ENCODE measurements around the gene PLA2G2C. TPM values are rescaled to one million over a fixed set of nuclear protein-coding genes. Genes with fewer than 3 reads are reported as not detected.

The PLA2G2C gene
- total RNA-seq, 1 donor from 2014 or later = not detected

- FAIRE-seq = no peak
- Histone ChIP-seq H3K9me3 (ENCODE audit: insufficient read depth, low read depth, low read length) (peaks cover 18% of the 10 kb centered on the region), H2AFZ (ENCODE audit: low read depth, low read length) (no peak overlapping the region), H3K4me1 (ENCODE audit: insufficient read depth, low read length) (no peaks in the 10 kb centered on the region), H3K4me3 (ENCODE audit: insufficient read depth, low read depth, low read length) (no peak overlapping the region), H3K79me2 (ENCODE audit: insufficient read depth, low read length) (no peaks in the 10 kb centered on the region), H3K27ac (ENCODE audit: low read depth, low read length) (no peak overlapping the region), H3K27me3 (ENCODE audit: insufficient read depth, low read length) (no peaks in the 10 kb centered on the region), H4K20me1 (ENCODE audit: insufficient read depth, low read length) (no peaks in the 10 kb centered on the region), H3K36me3 (ENCODE audit: insufficient read depth, low read length) (no peaks in the 10 kb centered on the region), H3K4me2 (ENCODE audit: low read length) (no peak overlapping the region), H3K9ac (ENCODE audit: low read length) (no peak overlapping the region)
- Mint-ChIP-seq H3K4me1 (ENCODE audit: low read depth, unreplicated experiment) (no peaks in the 10 kb centered on the region), H3K4me3 (ENCODE audit: unreplicated experiment) (no peak overlapping the region), H3K9me3 (ENCODE audit: unreplicated experiment) (peaks cover 45% of the 10 kb centered on the region), H3K27ac (ENCODE audit: unreplicated experiment) (no peak overlapping the region), H3K27me3 (ENCODE audit: low read depth, unreplicated experiment) (peaks cover 16% of the 10 kb centered on the region), H3K36me3 (ENCODE audit: low read depth, unreplicated experiment) (no peaks in the 10 kb centered on the region)
- no peak for DNase-seq (ENCODE audit: low read depth)
- TF ChIP-seq CTCF (IDR thresholded peaks at IDR 0.05; ENCODE audit: insufficient read depth, low read depth, low read length) = no peak
- TF ChIP-seq EZH2 (IDR thresholded peaks at IDR 0.05; ENCODE audit: insufficient read depth, low read length) = no peak
These were observed 27.8 kb downstream of the PLA2G2C start for GRCh38 chr1:20158358-20159070.

- no peak overlapping the region for H3K9ac ChIP-seq (ENCODE audit: low read length)
- Mint-ChIP-seq H3K4me3 (ENCODE audit: unreplicated experiment) (no peak overlapping the region), H3K27ac (ENCODE audit: unreplicated experiment) (no peak overlapping the region), H3K27me3 (ENCODE audit: low read depth, unreplicated experiment) (peaks cover 11% of the 10 kb centered on the region), H3K4me1 (ENCODE audit: low read depth, unreplicated experiment) (no peaks in the 10 kb centered on the region), H3K9me3 (ENCODE audit: unreplicated experiment) (peaks cover 11% of the 10 kb centered on the region), H3K36me3 (ENCODE audit: low read depth, unreplicated experiment) (no peaks in the 10 kb centered on the region)
- H4K20me1 ChIP-seq (ENCODE audit: insufficient read depth, low read length) = no peaks in the 10 kb centered on the region
- FAIRE-seq (no peak), DNase-seq (ENCODE audit: low read depth) (no peak)
- H3K27ac ChIP-seq (ENCODE audit: low read depth, low read length) = no peak overlapping the region
- peaks cover under 1% of the 10 kb centered on the region for H3K9me3 ChIP-seq (ENCODE audit: insufficient read depth, low read depth, low read length)
- no peaks in the 10 kb centered on the region for H3K36me3 ChIP-seq (ENCODE audit: insufficient read depth, low read length)
- H2AFZ ChIP-seq (ENCODE audit: low read depth, low read length) = no peak overlapping the region
- peaks cover 2% of the 10 kb centered on the region for H3K27me3 ChIP-seq (ENCODE audit: insufficient read depth, low read length)
- no peak for TF ChIP-seq CTCF (IDR thresholded peaks at IDR 0.05; ENCODE audit: insufficient read depth, low read depth, low read length)
- no peak for TF ChIP-seq EZH2 (IDR thresholded peaks at IDR 0.05; ENCODE audit: insufficient read depth, low read length)
- H3K4me3 ChIP-seq (ENCODE audit: insufficient read depth, low read depth, low read length) = no peak overlapping the region
- no peaks in the 10 kb centered on the region for H3K4me1 ChIP-seq (ENCODE audit: insufficient read depth, low read length)
- H3K79me2 ChIP-seq (ENCODE audit: insufficient read depth, low read length) = no peaks in the 10 kb centered on the region
- H3K4me2 ChIP-seq (ENCODE audit: low read length) = no peak overlapping the region
These were observed 32.0 kb downstream of the PLA2G2C start for GRCh38 chr1:20154301-20154831.

- H3K4me3 Mint-ChIP-seq (ENCODE audit: unreplicated experiment) = no peak overlapping the region
- Histone ChIP-seq H3K9ac (ENCODE audit: low read length) (no peak overlapping the region), H3K4me1 (ENCODE audit: insufficient read depth, low read length) (no peaks in the 10 kb centered on the region), H3K27ac (ENCODE audit: low read depth, low read length) (no peak overlapping the region), H3K4me3 (ENCODE audit: insufficient read depth, low read depth, low read length) (no peak overlapping the region), H3K36me3 (ENCODE audit: insufficient read depth, low read length) (no peaks in the 10 kb centered on the region), H2AFZ (ENCODE audit: low read depth, low read length) (no peak overlapping the region), H3K9me3 (ENCODE audit: insufficient read depth, low read depth, low read length) (no peaks in the 10 kb centered on the region), H3K27me3 (ENCODE audit: insufficient read depth, low read length) (peaks cover 2% of the 10 kb centered on the region), H3K4me2 (ENCODE audit: low read length) (no peak overlapping the region), H4K20me1 (ENCODE audit: insufficient read depth, low read length) (no peaks in the 10 kb centered on the region), H3K79me2 (ENCODE audit: insufficient read depth, low read length) (no peaks in the 10 kb centered on the region)
- TF ChIP-seq CTCF (IDR thresholded peaks at IDR 0.05; ENCODE audit: insufficient read depth, low read depth, low read length) = no peak
- no peak for TF ChIP-seq EZH2 (IDR thresholded peaks at IDR 0.05; ENCODE audit: insufficient read depth, low read length)
- H3K36me3 Mint-ChIP-seq (ENCODE audit: low read depth, unreplicated experiment) = no peaks in the 10 kb centered on the region
- H3K4me1 Mint-ChIP-seq (ENCODE audit: low read depth, unreplicated experiment) = no peaks in the 10 kb centered on the region
- H3K27me3 Mint-ChIP-seq (ENCODE audit: low read depth, unreplicated experiment) = peaks cover 10% of the 10 kb centered on the region
- peaks cover 3% of the 10 kb centered on the region for H3K9me3 Mint-ChIP-seq (ENCODE audit: unreplicated experiment)
- no peak overlapping the region for H3K27ac Mint-ChIP-seq (ENCODE audit: unreplicated experiment)
- no peak for FAIRE-seq
- no peak for DNase-seq (ENCODE audit: low read depth)
These were observed 33.3 kb downstream of the PLA2G2C start for GRCh38 chr1:20153000-20153418.
